ENCODE results near the gene LIN9. TPM values are rescaled to one million over a fixed set of nuclear protein-coding genes. Genes with fewer than 3 reads are reported as not detected.

LIN9 gene
- total RNA-seq, 1 donor from 2014 or later: 8.2 TPM

- TF ChIP-seq CTCF (IDR thresholded peaks at IDR 0.05; ENCODE audit: unreplicated experiment): no peak
- H3K4me1 Mint-ChIP-seq (ENCODE audit: low read depth): no peaks in the 10 kb centered on the region
- no peak overlapping the region for H3K4me3 Mint-ChIP-seq (ENCODE audit: low read depth)
- no peak for DNase-seq (ENCODE audit: low spot score, unreplicated experiment)
- H3K9me3 Mint-ChIP-seq (ENCODE audit: low read depth): no peaks in the 10 kb centered on the region
- peaks cover 9% of the 10 kb centered on the region for H3K36me3 Mint-ChIP-seq (ENCODE audit: insufficient read depth)
- H3K27me3 Mint-ChIP-seq: no peaks in the 10 kb centered on the region
- H3K27ac Mint-ChIP-seq: no peak overlapping the region
Observed at GRCh38 chr1:226248796-226249195, 60.2 kb downstream of the LIN9 start.

- Mint-ChIP-seq H3K9me3 (ENCODE audit: low read depth) (no peaks in the 10 kb centered on the region), H3K27ac (no peak overlapping the region), H3K4me1 (ENCODE audit: low read depth) (no peaks in the 10 kb centered on the region)
Observed at GRCh38 chr1:226248091-226248490, 60.9 kb downstream of the LIN9 start.

GRCh38 chr1:226239421-226239820 is 69.5 kb downstream of the LIN9 start:
- Mint-ChIP-seq H3K36me3 (ENCODE audit: insufficient read depth) (peaks cover 8% of the 10 kb centered on the region), H3K4me1 (ENCODE audit: low read depth) (no peaks in the 10 kb centered on the region), H3K9me3 (ENCODE audit: low read depth) (no peaks in the 10 kb centered on the region), H3K27me3 (no peaks in the 10 kb centered on the region), H3K27ac (no peak overlapping the region), H3K4me3 (ENCODE audit: low read depth) (no peak overlapping the region)
- DNase-seq (ENCODE audit: low spot score, unreplicated experiment): no peak
- no peak for TF ChIP-seq CTCF (IDR thresholded peaks at IDR 0.05; ENCODE audit: unreplicated experiment)

More at GRCh38 chr1:226248091-226248490, 60.9 kb downstream of the LIN9 start:
- Mint-ChIP-seq H3K36me3 (ENCODE audit: insufficient read depth) (peaks cover 9% of the 10 kb centered on the region), H3K4me3 (ENCODE audit: low read depth) (no peak overlapping the region), H3K27me3 (no peaks in the 10 kb centered on the region)
- DNase-seq (ENCODE audit: low spot score, unreplicated experiment): no peak
- no peak for TF ChIP-seq CTCF (IDR thresholded peaks at IDR 0.05; ENCODE audit: unreplicated experiment)

- H3K27ac Mint-ChIP-seq: no peak overlapping the region
- H3K36me3 Mint-ChIP-seq (ENCODE audit: insufficient read depth): peaks cover 8% of the 10 kb centered on the region
- H3K4me1 Mint-ChIP-seq (ENCODE audit: low read depth): no peaks in the 10 kb centered on the region
- H3K27me3 Mint-ChIP-seq: no peaks in the 10 kb centered on the region
- H3K4me3 Mint-ChIP-seq (ENCODE audit: low read depth): no peak overlapping the region
- TF ChIP-seq CTCF (IDR thresholded peaks at IDR 0.05; ENCODE audit: unreplicated experiment): no peak
- no peaks in the 10 kb centered on the region for H3K9me3 Mint-ChIP-seq (ENCODE audit: low read depth)
- no peak for DNase-seq (ENCODE audit: low spot score, unreplicated experiment)
Observed at GRCh38 chr1:226236826-226237225, 72.1 kb downstream of the LIN9 start.

GRCh38 chr1:226233806-226234205 is 75.2 kb downstream of the LIN9 start:
- H3K9me3 Mint-ChIP-seq (ENCODE audit: low read depth): no peaks in the 10 kb centered on the region
- no peak for TF ChIP-seq CTCF (IDR thresholded peaks at IDR 0.05; ENCODE audit: unreplicated experiment)
- no peak overlapping the region for H3K4me3 Mint-ChIP-seq (ENCODE audit: low read depth)
- H3K4me1 Mint-ChIP-seq (ENCODE audit: low read depth): no peaks in the 10 kb centered on the region
- DNase-seq (ENCODE audit: low spot score, unreplicated experiment): no peak
- no peaks in the 10 kb centered on the region for H3K27me3 Mint-ChIP-seq
- peaks cover 11% of the 10 kb centered on the region for H3K36me3 Mint-ChIP-seq (ENCODE audit: insufficient read depth)
- H3K27ac Mint-ChIP-seq: no peak overlapping the region

Measured in progenitor cell of endocrine pancreas (in vitro differentiated cells).